Endothelial cell of umbilical vein (primary cell): ENCODE measurements around the gene PIK3CG. TPM values are rescaled to one million over a fixed set of nuclear protein-coding genes. Genes with fewer than 3 reads are reported as not detected.

Experiments
- BruUV-seq: library from RNA; stranded (reverse); fragments of 400-500 nt; replicated peaks from 2 replicates; lab custom pipeline; 2021; lab: Mats Ljungman, UMichigan
- CTCF ChIA-PET: fragments of 300-600, 350-600 bp; sonication (Branson Sonifier 250); formaldehyde crosslinking; loops from one replicate; lab custom pipeline; 2021; ENCODE audit warnings: antibody characterized with exemption, inconsistent platforms; lab: Charles Lee
- POLR2A ChIA-PET: fragments of 300-600, 350-600 bp; sonication (Branson Sonifier 250); formaldehyde crosslinking; loops from one replicate; lab custom pipeline; 2021; ENCODE audit warnings: antibody characterized with exemption, inconsistent platforms; lab: Charles Lee
- DNase-seq: peaks from one replicate; pipeline ENCODE4 v3.0.0-alpha.2; 2011; ENCODE audit warnings: low read depth, low spot score
- FAIRE-seq: peaks from 2 replicates; lab custom pipeline; 2011; peaks lifted over from hg19 to GRCh38; lab: Jason Lieb, UNC
- H2AFZ ChIP-seq: 2 replicates; pipeline ENCODE4 v1.6.0; 2012; ENCODE audit warnings: low read depth, low read length, control low read depth, inconsistent platforms
- H3K27ac ChIP-seq: 2 replicates; pipeline ENCODE4 v1.5.1; 2011; ENCODE audit warnings: low read depth, mild to moderate bottlenecking, control low read depth, low read length, moderate library complexity; ENCODE audit not compliant: insufficient read depth
- H3K27me3 ChIP-seq, 2 experiments: 2 replicates each; pipeline versions ENCODE4 v1.6.0 to v1.6.1; 2011; ENCODE audit warnings: low read length in 2 of 2, mixed read lengths in 1 of 2; ENCODE audit not compliant: control insufficient read depth in 2 of 2, insufficient read depth in 2 of 2
- H3K36me3 ChIP-seq, 2 experiments: 2 replicates in 1 of 2; 3 replicates in 1 of 2; pipeline ENCODE4 v1.5.1; 2011; ENCODE audit warnings: low read length in 2 of 2, mild to moderate bottlenecking in 1 of 2, moderate library complexity in 1 of 2; ENCODE audit not compliant: control insufficient read depth in 2 of 2, insufficient read depth in 2 of 2; ENCODE audit errors: extremely low read depth in 1 of 2
- H3K4me1 ChIP-seq: 3 replicates; pipeline ENCODE4 v1.5.1; 2011; ENCODE audit warnings: mild to moderate bottlenecking, low read length; ENCODE audit not compliant: control insufficient read depth, insufficient read depth; ENCODE audit errors: extremely low read depth
- H3K4me2 ChIP-seq: 2 replicates; pipeline ENCODE4 v1.6.1; 2011; ENCODE audit warnings: low read length, control low read depth, mixed read lengths; ENCODE audit not compliant: insufficient read depth
- H3K4me3 ChIP-seq, 3 experiments: fragments of 200-600 bp in 1 of 3; sonication (generic), shearing (Covaris generic) in 1 of 3; replicated peaks in 1 of 3; 2 replicates each; pipeline ENCODE4 v1.5.1; 2011 to 2016; ENCODE audit warnings: control low read depth in 3 of 3, low read length in 3 of 3, mild to moderate bottlenecking in 2 of 3, inconsistent platforms in 1 of 3, low read depth in 1 of 3, moderate library complexity in 1 of 3; ENCODE audit not compliant: insufficient read depth in 1 of 3
- H3K79me2 ChIP-seq: 2 replicates; pipeline ENCODE4 v1.6.0; 2012; ENCODE audit warnings: low read length, inconsistent platforms; ENCODE audit not compliant: control insufficient read depth, insufficient read depth
- H3K9ac ChIP-seq: replicated peaks from 2 replicates; pipeline ENCODE3; 2011; ENCODE audit warnings: low read length, control low read depth; ENCODE audit not compliant: insufficient read depth; ENCODE audit errors: extremely low read depth
- H3K9me1 ChIP-seq: replicated peaks from 3 replicates; pipeline ENCODE4 v1.6.0; 2011; ENCODE audit warnings: mild to moderate bottlenecking, low read length; ENCODE audit not compliant: control insufficient read depth, insufficient read depth; ENCODE audit errors: extremely low read depth
- H3K9me3 ChIP-seq: replicated peaks from 2 replicates; pipeline ENCODE4 v1.5.1; 2012; ENCODE audit warnings: low read length, inconsistent platforms; ENCODE audit not compliant: control insufficient read depth, insufficient read depth
- H4K20me1 ChIP-seq: replicated peaks from 2 replicates; pipeline ENCODE3; 2011; ENCODE audit warnings: mild to moderate bottlenecking, low read length; ENCODE audit not compliant: control insufficient read depth, insufficient read depth; ENCODE audit errors: extremely low read depth
- FOS ChIP-seq: IDR thresholded peaks from 2 replicates; pipeline ENCODE4 v1.6.1; 2011; ENCODE audit warnings: mild to moderate bottlenecking, low read length, moderate library complexity, borderline replicate concordance; ENCODE audit not compliant: insufficient read depth
- POLR2A ChIP-seq: IDR thresholded peaks from 2 replicates; pipeline ENCODE4 v1.6.1; 2012; ENCODE audit warnings: low read depth, mild to moderate bottlenecking, control low read depth, low read length
- dilution Hi-C: fragments of 300-500 bp; cut with MboI; formaldehyde crosslinking; loops from one replicate; pipeline ENCODE4 v1.15.0; 2019; ENCODE audit warnings: low sequenced_read_pairs; ENCODE audit not compliant: extremely low pct_ligation_motif_present
- intact Hi-C: fragments of 100-400 bp; cut with micrococcal nuclease; formaldehyde crosslinking; loops from one replicate; pipeline ENCODE4 v1.10.0; 2022
- polyA plus RNA-seq, 4 experiments: library from polyadenylated mRNA; depleted of rRNA in 3 of 4; stranded (reverse) in 3 of 4; unstranded in 1 of 4; fragments of >200 nt; gene quantifications; 2 replicates each; pipeline versions ENCODE4 v1.2.1 to v1.2.3, GENCODE V29; 2011 to 2012; ENCODE audit warnings: missing spikeins in 1 of 4
- total RNA-seq: library from RNA; stranded (reverse); gene quantifications from 2 replicates; pipeline ENCODE4 v1.2.3, GENCODE V29; 2021
- TF ChIP-seq, protein P1 (sequence below), 2 donors: IDR thresholded peaks; 1 replicate in 1 of 2; 2 replicates in 1 of 2; pipeline ENCODE4 v1.5.1; 2011; ENCODE audit warnings: low read length in 2 of 2, mild to moderate bottlenecking in 2 of 2, moderate library complexity in 2 of 2, control low read depth in 1 of 2, inconsistent platforms in 1 of 2, low read depth in 1 of 2; ENCODE audit not compliant: insufficient read depth in 1 of 2; ENCODE audit errors: extremely low read depth in 1 of 2
- TF ChIP-seq, protein P2 (sequence below): IDR thresholded peaks from 2 replicates; pipeline ENCODE4 v1.6.1; 2011; ENCODE audit not compliant: insufficient read depth, insufficient read length

Gene PIK3CG
- total and polyA plus RNA-seq, 2 donors (not counting 3 experiments of a cell fraction or from before 2014, with no cell fraction given), result 1.2 to 6.2 TPM

DNA sequence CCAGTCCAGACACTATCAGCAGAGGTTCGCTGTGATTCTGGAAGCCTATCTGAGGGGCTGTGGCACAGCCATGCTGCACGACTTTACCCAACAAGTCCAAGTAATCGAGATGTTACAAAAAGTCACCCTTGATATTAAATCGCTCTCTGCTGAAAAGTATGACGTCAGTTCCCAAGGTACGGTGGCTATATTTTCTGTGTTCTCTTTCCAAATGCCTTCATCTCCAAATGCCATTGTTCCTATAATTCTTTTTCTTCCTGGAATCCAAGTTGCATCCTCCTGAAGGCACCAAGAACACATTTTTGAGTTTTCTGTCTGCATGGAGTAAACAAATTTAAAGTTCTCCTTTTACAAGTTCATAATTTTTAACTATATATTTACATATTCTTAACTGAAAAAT, 7.7 kb downstream of the PIK3CG start:
- no peak overlapping the region for H3K4me3 ChIP-seq
- H3K27me3 ChIP-seq, result no peaks in the 10 kb centered on the region
- no peak overlapping the region for H3K9ac ChIP-seq
- H3K4me1 ChIP-seq, result peaks cover 9% of the 10 kb centered on the region
- H3K9me3 ChIP-seq, result no peaks in the 10 kb centered on the region
- no peak overlapping the region for H2AFZ ChIP-seq
- peaks cover 1% of the 10 kb centered on the region for H3K79me2 ChIP-seq
- no peak overlapping the region for H3K4me2 ChIP-seq
- H3K9me1 ChIP-seq, result no peaks in the 10 kb centered on the region
- FAIRE-seq (no peak), DNase-seq (no peak)
- ChIA-PET POLR2A (no interaction called here), CTCF (no interaction called here)
- TF ChIP-seq POLR2A, result no peak
- BruUV-seq, result no TSS peak
- intact Hi-C loops, result no loop called here
- H4K20me1 ChIP-seq, result no peaks in the 10 kb centered on the region
- dilution Hi-C loops, result no loop called here
- H3K27ac ChIP-seq, result no peak overlapping the region
- H3K36me3 ChIP-seq, result no peaks in the 10 kb centered on the region

DNA sequence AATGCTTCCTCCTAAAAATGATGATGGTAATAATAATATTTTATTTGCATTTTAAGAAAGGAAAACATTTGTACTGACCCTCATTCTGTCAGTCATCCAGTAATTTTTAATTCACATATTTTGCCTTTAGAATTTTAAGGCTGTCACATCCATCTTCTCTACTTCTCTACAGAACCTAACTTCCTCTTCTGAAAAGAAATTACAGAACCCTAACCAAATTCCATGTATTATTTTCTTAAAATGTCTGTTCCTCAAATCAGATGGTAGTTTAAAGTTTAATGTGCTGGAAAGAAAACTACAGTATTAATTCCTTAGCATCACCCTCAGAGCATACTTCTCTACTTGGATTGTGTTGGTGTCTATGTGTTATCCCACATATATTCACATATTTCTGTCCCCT, 9.0 kb downstream of the PIK3CG start:
- Histone ChIP-seq H3K27ac (no peak overlapping the region), H3K9ac (no peak overlapping the region), H3K79me2 (no peaks in the 10 kb centered on the region), H3K4me2 (no peak overlapping the region), H3K9me1 (no peaks in the 10 kb centered on the region), H4K20me1 (no peaks in the 10 kb centered on the region), H3K27me3 (no peaks in the 10 kb centered on the region), H2AFZ (no peak overlapping the region), H3K36me3 (no peaks in the 10 kb centered on the region), H3K4me1 (peaks cover 9% of the 10 kb centered on the region), H3K9me3 (no peaks in the 10 kb centered on the region), H3K4me3 (no peak overlapping the region)
- no peak for FAIRE-seq
- intact Hi-C loops, result no loop called here
- dilution Hi-C loops, result no loop called here
- no TSS peak for BruUV-seq
- POLR2A ChIA-PET, result no interaction called here
- CTCF ChIA-PET, result no interaction called here
- no peak for TF ChIP-seq FOS
- TF ChIP-seq, protein P1, sequence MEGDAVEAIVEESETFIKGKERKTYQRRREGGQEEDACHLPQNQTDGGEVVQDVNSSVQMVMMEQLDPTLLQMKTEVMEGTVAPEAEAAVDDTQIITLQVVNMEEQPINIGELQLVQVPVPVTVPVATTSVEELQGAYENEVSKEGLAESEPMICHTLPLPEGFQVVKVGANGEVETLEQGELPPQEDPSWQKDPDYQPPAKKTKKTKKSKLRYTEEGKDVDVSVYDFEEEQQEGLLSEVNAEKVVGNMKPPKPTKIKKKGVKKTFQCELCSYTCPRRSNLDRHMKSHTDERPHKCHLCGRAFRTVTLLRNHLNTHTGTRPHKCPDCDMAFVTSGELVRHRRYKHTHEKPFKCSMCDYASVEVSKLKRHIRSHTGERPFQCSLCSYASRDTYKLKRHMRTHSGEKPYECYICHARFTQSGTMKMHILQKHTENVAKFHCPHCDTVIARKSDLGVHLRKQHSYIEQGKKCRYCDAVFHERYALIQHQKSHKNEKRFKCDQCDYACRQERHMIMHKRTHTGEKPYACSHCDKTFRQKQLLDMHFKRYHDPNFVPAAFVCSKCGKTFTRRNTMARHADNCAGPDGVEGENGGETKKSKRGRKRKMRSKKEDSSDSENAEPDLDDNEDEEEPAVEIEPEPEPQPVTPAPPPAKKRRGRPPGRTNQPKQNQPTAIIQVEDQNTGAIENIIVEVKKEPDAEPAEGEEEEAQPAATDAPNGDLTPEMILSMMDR (IDR thresholded peaks at IDR 0.05; ENCODE audit: extremely low read depth in 1 of 2, insufficient read depth in 1 of 2, low read depth in 1 of 2, low read length in 2 of 2), result no peak
- TF ChIP-seq, protein P2, sequence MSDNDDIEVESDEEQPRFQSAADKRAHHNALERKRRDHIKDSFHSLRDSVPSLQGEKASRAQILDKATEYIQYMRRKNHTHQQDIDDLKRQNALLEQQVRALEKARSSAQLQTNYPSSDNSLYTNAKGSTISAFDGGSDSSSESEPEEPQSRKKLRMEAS, result no peak
- no peak for DNase-seq
